GM12892 (cell line): ENCODE data around the gene CCDC122.

Source experiments
- DNase-seq: peaks from one replicate; pipeline ENCODE4 v3.0.0; 2011; ENCODE audit not compliant: insufficient read length
- FAIRE-seq: peaks from 2 replicates; lab custom pipeline; 2011; peaks lifted over from hg19 to GRCh38; lab: Jason Lieb, UNC
- POLR2A ChIP-seq: IDR thresholded peaks from 2 replicates; pipeline ENCODE4 v1.6.1; 2011; ENCODE audit warnings: low read depth, low read length, control low read depth
- POLR2AphosphoS5 ChIP-seq: IDR thresholded peaks from 2 replicates; pipeline ENCODE4 v1.6.1; 2011; ENCODE audit warnings: low read depth, low read length, control low read depth
- TAF1 ChIP-seq: IDR thresholded peaks from 2 replicates; pipeline ENCODE4 v1.6.1; 2011; ENCODE audit warnings: low read depth, mild to moderate bottlenecking, control low read depth, low read length, borderline replicate concordance

The CCDC122 gene

DNA sequence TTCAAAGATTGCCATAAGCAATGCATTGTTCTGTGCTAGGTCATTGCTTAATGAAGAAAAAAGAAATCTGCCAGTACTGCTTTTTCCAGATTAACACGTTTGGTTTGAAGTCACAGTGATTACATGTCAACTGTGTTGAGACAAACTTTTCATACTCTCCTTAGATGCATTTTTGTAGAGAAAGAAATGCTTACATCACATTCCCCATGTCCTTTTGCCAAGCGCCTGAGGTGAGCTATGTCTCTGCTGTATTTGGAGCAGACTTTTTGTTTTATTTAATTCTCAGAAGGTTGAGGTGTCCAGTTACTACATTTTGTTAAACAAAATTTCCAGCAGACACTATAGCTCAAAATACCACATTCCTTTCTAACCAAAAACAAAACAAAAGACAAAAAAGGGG lies 16.4 kb upstream of the CCDC122 start:
- DNase-seq (no peak), FAIRE-seq (no peak)
- TF ChIP-seq POLR2AphosphoS5 (no peak), POLR2A (no peak), TAF1 (no peak)

DNA sequence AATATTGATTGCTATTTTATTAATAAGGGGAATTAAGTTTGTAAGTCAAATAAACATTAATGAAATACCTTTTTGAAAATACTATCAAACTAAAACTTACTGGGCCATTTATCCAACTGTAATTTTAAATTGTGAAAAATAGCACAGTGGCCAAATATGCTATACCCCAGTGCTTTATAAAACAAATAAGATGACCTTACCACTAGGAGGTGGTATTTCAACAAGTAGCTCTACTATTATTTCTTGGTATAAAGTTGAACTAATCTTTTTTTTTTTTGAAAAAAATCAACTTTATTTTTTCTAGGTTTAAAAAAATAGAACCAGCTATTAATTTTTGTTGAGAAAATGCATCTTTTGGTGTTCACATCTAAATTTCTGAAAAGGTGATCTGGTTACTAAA lies 14.9 kb upstream of the CCDC122 start:
- FAIRE-seq, result peak; percentile 33
- no peak for DNase-seq

DNA sequence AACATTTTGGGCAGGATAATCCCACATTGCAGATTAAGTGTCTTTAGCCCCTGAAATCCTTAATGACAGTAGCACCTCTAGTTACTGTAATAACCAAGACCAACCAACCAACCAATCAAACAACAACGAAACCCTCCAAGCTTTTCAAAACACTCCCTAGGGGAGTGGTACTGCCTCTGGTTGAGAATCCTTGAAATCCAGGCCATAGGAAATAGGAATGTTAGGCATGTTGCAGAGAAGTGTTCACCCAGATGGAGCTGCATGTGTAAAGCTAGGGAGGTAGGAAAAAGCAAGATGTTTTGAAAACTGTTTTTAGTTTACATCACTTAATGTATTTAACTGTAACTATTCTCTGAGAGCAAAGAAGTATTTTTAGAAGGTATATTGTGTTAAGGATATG lies 4.7 kb upstream of the CCDC122 start:
- no peak for DNase-seq
- TF ChIP-seq POLR2A (no peak), POLR2AphosphoS5 (no peak), TAF1 (no peak)
- no peak for FAIRE-seq

More for the DNA sequence above, 14.9 kb upstream of the CCDC122 start:
- TF ChIP-seq POLR2AphosphoS5 (no peak), TAF1 (no peak), POLR2A (no peak)

DNA sequence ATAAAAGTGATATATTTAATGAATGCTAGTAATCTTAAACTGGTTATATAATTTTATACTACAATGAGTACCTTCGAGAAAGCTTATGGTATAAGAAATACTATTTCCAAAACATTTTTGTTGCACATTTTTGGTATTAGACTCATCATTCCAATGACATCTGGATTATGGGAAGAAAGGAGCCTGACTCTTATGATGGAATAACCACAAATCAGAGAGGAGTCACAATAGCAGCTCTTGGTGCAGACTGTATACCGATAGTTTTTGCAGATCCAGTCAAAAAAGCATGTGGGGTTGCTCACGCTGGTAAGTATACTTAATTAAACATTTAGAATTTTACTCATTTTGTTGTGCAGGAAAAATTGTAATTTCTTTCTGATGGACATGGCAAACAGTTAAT lies 4.1 kb upstream of the CCDC122 start:
- TF ChIP-seq POLR2A (no peak), POLR2AphosphoS5 (no peak), TAF1 (no peak)
- FAIRE-seq (no peak), DNase-seq (no peak)

DNA sequence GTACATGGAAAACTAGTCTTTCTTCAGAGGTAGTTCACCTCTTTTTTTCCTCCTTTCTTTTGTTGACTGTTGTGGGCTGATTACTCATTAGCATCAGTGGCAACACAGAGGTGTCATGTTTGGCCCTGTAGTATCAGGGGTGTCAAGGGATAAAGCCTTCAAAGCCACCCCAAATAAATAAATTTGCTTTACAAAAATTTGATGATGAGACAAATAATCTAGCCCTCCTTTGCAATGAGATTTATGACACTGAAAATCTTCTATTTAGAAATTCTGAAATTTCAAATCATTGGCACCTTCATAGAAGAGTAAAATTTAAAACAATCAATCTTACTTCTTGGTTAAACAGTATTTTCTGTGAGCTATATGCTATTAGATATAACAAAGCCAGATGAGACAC lies 2.0 kb upstream of the CCDC122 start:
- no peak for TF ChIP-seq POLR2AphosphoS5
- TF ChIP-seq POLR2A, result no peak
- no peak for FAIRE-seq

DNA sequence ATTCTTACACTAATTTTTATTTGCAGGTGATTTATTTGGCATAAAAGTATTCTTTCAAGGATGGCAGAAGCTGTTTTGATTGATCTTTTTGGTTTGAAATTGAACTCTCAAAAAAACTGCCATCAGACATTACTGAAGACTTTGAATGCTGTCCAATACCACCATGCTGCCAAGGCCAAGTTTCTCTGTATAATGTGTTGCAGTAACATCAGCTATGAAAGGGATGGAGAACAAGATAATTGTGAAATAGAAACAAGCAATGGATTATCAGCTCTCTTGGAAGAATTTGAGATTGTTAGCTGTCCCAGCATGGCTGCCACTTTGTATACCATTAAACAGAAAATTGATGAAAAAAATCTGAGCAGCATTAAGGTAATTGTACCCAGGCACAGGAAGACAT lies 1.4 kb upstream of the CCDC122 start:
- TF ChIP-seq TAF1, result no peak
- DNase-seq (no peak), FAIRE-seq (peak; percentile 58)

More for the DNA sequence above, 2.0 kb upstream of the CCDC122 start:
- DNase-seq, result no peak

DNA sequence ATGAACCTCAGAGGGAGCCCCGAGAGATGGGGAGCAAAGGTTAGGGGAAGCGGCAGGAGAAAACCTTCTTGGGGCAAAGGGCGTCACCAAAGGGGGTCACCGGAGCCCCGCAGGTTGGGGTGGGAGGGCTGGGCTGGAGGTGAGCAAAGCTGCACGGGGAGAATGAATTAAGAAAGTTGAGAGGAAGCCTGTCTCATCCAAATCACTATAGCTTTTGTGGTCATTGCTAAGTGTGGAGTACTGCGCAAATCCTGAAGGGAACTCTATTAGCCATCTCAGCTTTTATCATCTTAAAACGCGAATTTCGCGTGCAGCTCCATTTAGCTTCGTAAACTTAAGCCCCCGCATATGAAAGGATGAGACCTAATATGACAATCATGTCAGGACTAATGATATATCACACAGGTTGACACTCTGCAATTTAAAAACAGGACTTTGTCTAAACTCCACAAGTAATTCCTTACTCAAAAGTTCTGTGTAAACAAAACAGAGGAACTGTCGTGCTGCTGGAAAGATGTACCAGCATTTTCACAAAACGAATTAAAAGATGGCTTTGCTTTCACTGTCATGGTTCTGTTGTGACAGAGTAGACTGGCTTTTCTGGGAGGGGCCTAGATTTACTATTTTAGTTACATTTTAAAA lies 795 bp upstream of the CCDC122 start:
- TF ChIP-seq POLR2AphosphoS5, result no peak
- TF ChIP-seq POLR2A, result no peak
- no peak for TF ChIP-seq TAF1
- DNase-seq (no peak), FAIRE-seq (no peak)

DNA sequence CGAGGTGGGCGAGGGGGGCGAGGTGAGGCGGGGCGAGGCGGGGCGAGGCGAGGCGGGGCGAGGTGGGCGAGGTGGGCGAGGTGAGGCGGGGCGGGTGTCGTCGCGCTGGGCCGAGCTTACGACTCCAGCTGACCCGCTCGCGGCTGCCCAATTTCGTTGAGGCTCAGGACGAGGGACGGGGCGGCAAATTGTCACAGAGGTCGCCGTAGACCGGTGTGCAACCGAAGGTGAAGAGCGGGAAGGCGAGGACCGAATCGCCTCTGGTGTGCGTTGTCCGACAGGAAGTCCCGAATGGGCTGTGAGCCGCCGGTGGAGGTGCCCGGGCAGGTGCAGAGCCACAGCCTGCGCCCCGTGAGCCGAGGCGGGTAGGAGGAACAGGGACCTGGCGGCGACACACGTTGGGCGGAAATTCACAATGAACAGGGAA lies 228 bp upstream of the CCDC122 start, which contains the start of gene LACC1:
LACC1 (plus strand) TSS at position 150 of the 427 bp plus-strand sequence. CDS start 1,082 bp downstream, outside the sequence.
- TF ChIP-seq POLR2A (no peak), TAF1 (no peak), POLR2AphosphoS5 (no peak)
- FAIRE-seq (no peak), DNase-seq (no peak)

DNA sequence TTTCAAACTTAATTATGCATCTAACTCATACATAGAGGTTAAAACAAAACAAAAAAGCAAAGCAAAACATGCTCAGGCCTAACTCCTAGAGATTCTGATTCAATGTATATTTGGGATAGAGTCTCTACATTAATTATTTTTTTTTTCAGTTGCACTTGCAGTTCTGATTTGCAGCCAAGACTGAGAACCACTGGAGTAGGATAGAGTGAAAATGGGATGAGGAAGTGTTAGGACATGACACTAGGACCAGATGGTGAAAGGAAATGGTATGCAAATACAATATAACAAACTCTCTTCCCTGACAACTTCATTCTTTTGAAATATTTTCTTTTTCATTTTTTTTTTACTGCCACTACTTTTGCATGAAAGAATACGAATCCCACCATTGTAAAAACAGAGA lies 1.8 kb downstream of the CCDC122 start:
- FAIRE-seq, result no peak
- no peak for DNase-seq
- no peak for TF ChIP-seq POLR2A
- TF ChIP-seq POLR2AphosphoS5, result no peak
- no peak for TF ChIP-seq TAF1

DNA sequence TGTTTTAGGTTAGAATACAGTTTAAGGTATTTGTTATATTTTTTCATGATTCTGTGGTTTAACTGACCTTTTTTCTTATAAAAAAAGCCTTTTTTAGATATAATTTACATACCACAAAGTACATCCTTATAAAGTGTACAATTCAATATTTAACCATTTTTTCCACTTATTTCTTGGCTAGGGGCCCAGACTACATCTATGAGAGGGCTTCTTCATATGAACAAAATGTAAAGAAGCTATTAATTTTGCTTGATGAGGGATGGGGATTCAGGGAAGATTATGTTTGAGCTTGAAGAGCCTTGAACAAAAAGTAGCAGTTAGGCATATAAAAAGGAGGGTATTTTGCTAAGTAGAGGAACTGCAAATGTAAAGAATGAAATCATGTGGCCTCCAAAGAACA lies 2.2 kb downstream of the CCDC122 start:
- FAIRE-seq (no peak), DNase-seq (no peak)
- TF ChIP-seq TAF1, result no peak
- TF ChIP-seq POLR2AphosphoS5, result no peak
- no peak for TF ChIP-seq POLR2A

DNA sequence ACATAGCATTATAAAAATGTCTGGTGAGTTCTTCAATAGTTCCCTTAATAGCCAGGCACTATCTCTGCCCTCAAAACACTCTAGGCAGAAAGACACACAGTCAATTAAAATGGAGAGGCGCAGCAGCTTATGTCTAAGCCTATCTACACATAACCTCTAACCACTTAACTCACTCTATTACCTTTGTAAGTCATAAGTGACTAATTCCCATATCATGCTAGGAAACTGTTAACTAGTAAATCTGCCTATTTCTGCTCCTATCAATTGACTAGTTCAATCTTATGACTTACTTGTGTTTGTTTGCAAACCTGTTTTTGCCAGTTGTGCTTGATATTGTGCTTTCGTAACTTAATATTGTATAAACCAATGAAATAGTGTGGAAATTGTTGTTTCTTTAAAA lies 3.2 kb downstream of the CCDC122 start:
- TF ChIP-seq TAF1 (no peak), POLR2AphosphoS5 (no peak), POLR2A (no peak)
- FAIRE-seq (no peak), DNase-seq (no peak)

DNA sequence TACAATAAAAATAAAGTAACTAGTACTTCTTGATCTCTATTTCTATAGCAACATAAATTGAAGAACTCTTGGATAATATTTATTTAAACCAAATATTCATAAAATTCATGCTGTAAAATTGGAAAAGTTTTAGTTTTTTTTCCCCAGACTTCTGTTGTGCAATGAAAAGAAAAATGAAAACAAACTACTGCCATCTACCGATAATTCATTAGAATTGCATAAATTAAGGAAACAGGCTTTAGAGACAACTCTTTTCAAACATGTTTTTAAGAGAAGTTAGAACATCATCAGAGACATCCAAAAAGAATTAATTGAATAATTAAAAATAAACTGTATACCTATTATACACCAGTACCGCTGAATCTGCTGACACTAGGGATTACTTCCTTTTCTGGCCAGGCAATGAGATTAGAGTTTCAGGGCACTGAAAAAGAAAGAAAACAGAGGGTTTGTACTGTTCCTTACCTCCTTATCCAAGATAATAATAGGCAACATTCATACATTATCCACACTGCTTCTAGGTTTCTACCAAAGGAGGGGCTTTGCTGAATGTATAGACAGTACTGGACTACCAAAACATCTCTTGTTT lies 4.9 kb downstream of the CCDC122 start:
- FAIRE-seq (no peak), DNase-seq (no peak)
- TF ChIP-seq POLR2AphosphoS5 (no peak), TAF1 (no peak), POLR2A (no peak)
